Spleen (tissue), 11 donors: ENCODE data around the gene MAL. TPM values are rescaled to one million over a fixed set of nuclear protein-coding genes. Genes with fewer than 3 reads are reported as not detected.

Experiments
- DNase-seq: peaks from one replicate; pipeline ENCODE4 v3.0.0-alpha.2; 2020
- H3K27ac ChIP-seq, 8 donors: fragments of 200-600 bp; sonication (generic) in 7 of 8; 1 replicate in 4 of 8; 2 replicates in 4 of 8; pipeline versions ENCODE4 v1.5.0 to v1.8.0; 2016 to 2021; ENCODE audit warnings: inconsistent platforms in 4 of 8, mild to moderate bottlenecking in 4 of 8, moderate library complexity in 1 of 8
- H3K27me3 ChIP-seq, 7 donors: fragments of 200-600 bp; sonication (generic) in 6 of 7; replicated peaks in 1 of 7; 1 replicate in 4 of 7; 2 replicates in 3 of 7; pipeline versions ENCODE4 v1.5.0 to v1.8.0; 2016 to 2021; ENCODE audit warnings: inconsistent platforms in 3 of 7, mild to moderate bottlenecking in 1 of 7
- H3K36me3 ChIP-seq, 6 donors: fragments of 200-600 bp; sonication (generic) in 5 of 6; 1 replicate in 4 of 6; 2 replicates in 2 of 6; pipeline versions ENCODE4 v1.5.0 to v1.8.0; 2016 to 2021; ENCODE audit warnings: inconsistent platforms in 2 of 6
- H3K4me1 ChIP-seq, 6 donors: fragments of 200-600 bp; sonication (generic) in 5 of 6; 1 replicate in 3 of 6; 2 replicates in 3 of 6; pipeline versions ENCODE4 v1.5.0 to v1.8.0; 2016 to 2021; ENCODE audit warnings: inconsistent platforms in 3 of 6
- H3K4me3 ChIP-seq, 8 donors: fragments of 200-600 bp; sonication (generic) in 7 of 8; 1 replicate in 4 of 8; 2 replicates in 4 of 8; pipeline versions ENCODE4 v1.5.0 to v1.8.0; 2016 to 2021; ENCODE audit warnings: inconsistent platforms in 4 of 8, mild to moderate bottlenecking in 4 of 8, moderate library complexity in 2 of 8
- H3K9me3 ChIP-seq, 8 donors: fragments of 200-600 bp; sonication (generic) in 7 of 8; 1 replicate in 4 of 8; 2 replicates in 4 of 8; pipeline versions ENCODE4 v1.5.0 to v1.8.0; 2016 to 2021; ENCODE audit warnings: inconsistent platforms in 4 of 8
- CTCF ChIP-seq, 11 experiments: fragments of 200-600 bp in 7 of 11; fragments of 450-650 bp in 4 of 11; sonication (generic) in 4 of 11; IDR thresholded peaks in 8 of 11; conservative IDR thresholded peaks in 3 of 11; 1 replicate in 7 of 11; 2 replicates in 4 of 11; pipeline versions ENCODE4 v1.4.0 to v1.8.0; 2016 to 2021; ENCODE audit warnings: antibody characterized with exemption in 11 of 11, inconsistent platforms in 4 of 11, mild to moderate bottlenecking in 1 of 11
- POLR2A ChIP-seq, 3 donors: fragments of 450-650 bp; IDR thresholded peaks; one replicate each; pipeline ENCODE4 v1.5.1; 2017; ENCODE audit warnings: antibody characterized with exemption in 3 of 3, mild to moderate bottlenecking in 1 of 3
- POLR2AphosphoS5 ChIP-seq, 3 donors: sonication (generic); formaldehyde crosslinking; IDR thresholded peaks; one replicate each; pipeline ENCODE4 v1.5.1; 2017; ENCODE audit warnings: antibody characterized with exemption in 3 of 3
- WGBS, 5 donors: extraction: QIAGEN DNeasy Blood & Tissue Kit in 3 of 5; methylation state at CpG; one replicate each; pipeline versions ENCODE4 v1.1.5 to v1.1.7; 2013 to 2018; 5-methylcytosine and 5-hydroxymethylcytosine counted together
- intact Hi-C: fragments of 100-400 bp; cut with DNase I; formaldehyde crosslinking; loops from one replicate; pipeline ENCODE4 v1.15.0; 2023; ENCODE audit warnings: low total_unique reads
- polyA plus RNA-seq, 3 donors: library from polyadenylated mRNA; stranded (reverse); fragments of 200-250 nt; gene quantifications; one replicate each; pipeline ENCODE4 v1.2.1, GENCODE V29; 2013
- total RNA-seq, 7 donors: library from RNA; depleted of rRNA in 3 of 7; stranded (reverse); fragments of >200 nt in 3 of 7; fragmentation: NEBNext Ultra II Directional in 4 of 7; extraction: Animal tissue kit (Norgen Biotek cat#: 25700) in 4 of 7; gene quantifications; one replicate each; pipeline versions ENCODE4 v1.1.0 to v1.2.1, GENCODE V29; 2016 to 2021
- donor health status: healthy with polysubstance abuse.
- donor health status: DM: no; HTN: no; CAD: no; lungs with moderate emphysema.
- donor health status: DM: no; HTN: no; CAD: no.
- donor health status: Bipolar disorder and iron deficiency.
- donor health status: healthy.
- donor health status: DM: no; HTN: no; CAD: no.
- donor health status: DM: yes; HTN: yes; CAD: no.

Gene MAL
- total and polyA plus RNA-seq, 10 donors, result 4.7 to 18.8 (median 8.7) TPM

- DNase-seq, result no peak
- Histone ChIP-seq H3K27ac (peak overlapping the region in 5 of 8 donors; percentile 19 to 83 (median 62)), H3K27me3 (peaks cover 0 to 75% (median 36%) of the 10 kb centered on the region in 7 donors), H3K9me3 (no peaks in the 10 kb centered on the region), H3K36me3 (no peaks in the 10 kb centered on the region), H3K4me1 (peaks cover 0 to 23% (median 11%) of the 10 kb centered on the region in 6 donors), H3K4me3 (no peak overlapping the region)
- TF ChIP-seq POLR2A (IDR thresholded peaks at IDR 0.05) (no peak), POLR2AphosphoS5 (IDR thresholded peaks at IDR 0.05) (no peak), CTCF (IDR thresholded peaks at IDR 0.05 in 8 of 11, conservative IDR thresholded peaks at IDR 0.05 in 3 of 11) (no peak)
- intact Hi-C loops, result no loop called here
- WGBS, 5 donors, result 60 to 69% (median 67%) methylated on average over 17 to 18 of the region's 18 CpGs
Measured at GRCh38 chr2:95073856-95074662, 48.6 kb downstream of the MAL start.

GRCh38 chr2:95074663-95075439, 49.3 kb downstream of the MAL start:
- intact Hi-C loops, result no loop called here
- DNase-seq, result no peak
- no peaks in the 10 kb centered on the region for H3K36me3 ChIP-seq
- no peaks in the 10 kb centered on the region for H3K9me3 ChIP-seq
- TF ChIP-seq CTCF (IDR thresholded peaks at IDR 0.05 in 8 of 11, conservative IDR thresholded peaks at IDR 0.05 in 3 of 11) (no peak), POLR2AphosphoS5 (IDR thresholded peaks at IDR 0.05) (peak in 2 of 3 donors; percentile 14 to 17)
- WGBS, 5 donors, result 38 to 52% (median 50%) methylated on average over 11 to 15 of the region's 15 CpGs
- H3K27me3 ChIP-seq, result peaks cover 0 to 83% (median 36%) of the 10 kb centered on the region in 7 donors
- H3K4me3 ChIP-seq, result peak overlapping the region in 1 of 8 donors; percentile 21
- H3K27ac ChIP-seq, result peak overlapping the region; percentile 19 to 83 (median 49)
- peaks cover 0 to 23% (median 11%) of the 10 kb centered on the region in 6 donors for H3K4me1 ChIP-seq

GRCh38 chr2:95075440-95076132, 50.1 kb downstream of the MAL start:
- Histone ChIP-seq H3K9me3 (no peaks in the 10 kb centered on the region), H3K4me1 (peaks cover 0 to 23% (median 11%) of the 10 kb centered on the region in 6 donors), H3K27me3 (peaks cover 0 to 83% (median 36%) of the 10 kb centered on the region in 7 donors), H3K4me3 (peak overlapping the region in 1 of 8 donors; percentile 21), H3K27ac (peak overlapping the region in 6 of 8 donors; percentile 25 to 83 (median 62)), H3K36me3 (no peaks in the 10 kb centered on the region)
- no peak for TF ChIP-seq POLR2A (IDR thresholded peaks at IDR 0.05)
- no peak for TF ChIP-seq POLR2AphosphoS5 (IDR thresholded peaks at IDR 0.05)
- no peak for TF ChIP-seq CTCF (IDR thresholded peaks at IDR 0.05 in 8 of 11, conservative IDR thresholded peaks at IDR 0.05 in 3 of 11)
- 78 to 88% (median 87%) methylated on average over 8 of the region's 8 CpGs for WGBS, 5 donors
- no peak for DNase-seq
- intact Hi-C loops, result no loop called here
